Thoracic aorta (tissue), 2 donors: ENCODE data around the gene C16orf74. TPM values are rescaled to one million over a fixed set of nuclear protein-coding genes. Genes with fewer than 3 reads are reported as not detected.

Source experiments
- ATAC-seq: fragments of 150-250 bp; one replicate; pipeline ENCODE4 v1.8.0; 2017; ENCODE audit warnings: low read depth; ENCODE audit not compliant: insufficient number of reproducible peaks, low FRiP score
- DNase-seq: peaks from one replicate; pipeline ENCODE4 v3.0.0-alpha.2; 2020; ENCODE audit warnings: low spot score
- H3K27ac ChIP-seq, 2 donors: fragments of 200-600 bp; sonication (generic); 1 replicate in 1 of 2; 2 replicates in 1 of 2; pipeline ENCODE4 v1.5.1; 2016; ENCODE audit warnings: mild to moderate bottlenecking in 2 of 2, moderate library complexity in 2 of 2
- H3K27me3 ChIP-seq: fragments of 200-600 bp; sonication (generic); replicated peaks from 2 replicates; pipeline ENCODE4 v1.6.0; 2016; ENCODE audit warnings: mild to moderate bottlenecking; ENCODE audit not compliant: insufficient read depth
- H3K36me3 ChIP-seq: fragments of 200-600 bp; sonication (generic); one replicate; pipeline ENCODE4 v1.5.1; 2016
- H3K4me1 ChIP-seq, 2 donors: fragments of 200-600 bp; sonication (generic); 1 replicate in 1 of 2; 2 replicates in 1 of 2; pipeline versions ENCODE4 v1.5.1 to v1.6.0; 2016; ENCODE audit warnings: low read depth in 2 of 2, mild to moderate bottlenecking in 1 of 2; ENCODE audit not compliant: control insufficient read depth in 1 of 2
- H3K4me3 ChIP-seq: fragments of 200-600 bp; sonication (generic); 2 replicates; pipeline ENCODE4 v1.5.1; 2016; ENCODE audit warnings: mild to moderate bottlenecking
- H3K9me3 ChIP-seq: fragments of 200-600 bp; sonication (generic); 2 replicates; pipeline ENCODE4 v1.5.1; 2016
- total RNA-seq, 2 donors: library from RNA; depleted of rRNA; stranded (reverse); fragments of >200 nt; gene quantifications; one replicate each; pipeline versions ENCODE4 v1.1.0 to v1.2.3, GENCODE V29; 2016
- TF ChIP-seq, protein P1 (sequence below): fragments of 200-600 bp; sonication (generic); IDR thresholded peaks from one replicate; pipeline ENCODE4 v1.5.1; 2019; ENCODE audit warnings: antibody characterized with exemption

C16orf74 gene
- total RNA-seq, 2 donors from 2014 or later, result 1.2 TPM; not detected in 1

DNA sequence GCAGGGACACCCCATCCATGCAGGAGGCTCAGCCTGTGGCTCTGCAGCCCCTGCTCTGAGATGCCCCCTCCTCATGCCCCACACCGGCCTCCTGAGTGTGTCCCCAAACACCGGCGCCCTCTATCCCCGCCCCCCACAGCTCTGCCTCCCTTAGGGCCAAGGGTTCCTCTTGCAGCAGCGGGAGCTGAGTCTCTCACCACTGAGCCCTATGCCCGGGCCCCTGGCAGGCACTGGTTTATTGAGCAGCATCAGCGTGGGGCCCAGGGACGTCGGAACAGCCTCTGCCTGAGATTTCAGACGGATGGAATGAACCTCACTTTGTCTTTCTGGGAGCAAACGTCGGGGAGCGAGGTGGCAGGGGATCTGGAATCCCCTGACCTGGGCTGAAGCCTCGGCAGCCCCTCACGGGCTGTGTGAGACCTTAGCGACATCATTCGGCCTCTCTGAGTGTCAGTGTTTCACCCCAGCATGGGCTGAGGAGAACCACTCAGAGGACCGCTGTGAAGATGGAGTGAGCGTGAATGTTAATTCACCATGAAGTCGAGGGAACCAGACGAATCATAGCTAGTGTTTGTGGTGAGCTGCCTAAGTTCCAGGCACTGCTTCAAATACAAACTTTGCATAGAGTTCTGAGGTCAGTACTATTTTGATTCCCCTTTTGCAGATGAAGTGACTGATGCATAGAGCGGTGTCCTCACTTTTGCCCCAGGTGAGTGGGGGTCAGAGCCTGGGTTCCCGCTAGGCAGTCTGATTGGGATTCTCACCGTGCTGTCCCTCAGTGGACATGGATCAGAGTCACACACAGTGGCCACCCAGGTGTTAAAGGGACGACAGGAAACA, 5.3 kb upstream of the C16orf74 start:
- H3K36me3 ChIP-seq, result no peaks in the 10 kb centered on the region
- H3K4me1 ChIP-seq, result no peaks in the 10 kb centered on the region
- H3K4me3 ChIP-seq, result no peak overlapping the region
- H3K9me3 ChIP-seq, result no peaks in the 10 kb centered on the region
- no peak for ATAC-seq
- H3K27me3 ChIP-seq, result no peaks in the 10 kb centered on the region
- H3K27ac ChIP-seq, result no peak overlapping the region
- TF ChIP-seq, protein P1, sequence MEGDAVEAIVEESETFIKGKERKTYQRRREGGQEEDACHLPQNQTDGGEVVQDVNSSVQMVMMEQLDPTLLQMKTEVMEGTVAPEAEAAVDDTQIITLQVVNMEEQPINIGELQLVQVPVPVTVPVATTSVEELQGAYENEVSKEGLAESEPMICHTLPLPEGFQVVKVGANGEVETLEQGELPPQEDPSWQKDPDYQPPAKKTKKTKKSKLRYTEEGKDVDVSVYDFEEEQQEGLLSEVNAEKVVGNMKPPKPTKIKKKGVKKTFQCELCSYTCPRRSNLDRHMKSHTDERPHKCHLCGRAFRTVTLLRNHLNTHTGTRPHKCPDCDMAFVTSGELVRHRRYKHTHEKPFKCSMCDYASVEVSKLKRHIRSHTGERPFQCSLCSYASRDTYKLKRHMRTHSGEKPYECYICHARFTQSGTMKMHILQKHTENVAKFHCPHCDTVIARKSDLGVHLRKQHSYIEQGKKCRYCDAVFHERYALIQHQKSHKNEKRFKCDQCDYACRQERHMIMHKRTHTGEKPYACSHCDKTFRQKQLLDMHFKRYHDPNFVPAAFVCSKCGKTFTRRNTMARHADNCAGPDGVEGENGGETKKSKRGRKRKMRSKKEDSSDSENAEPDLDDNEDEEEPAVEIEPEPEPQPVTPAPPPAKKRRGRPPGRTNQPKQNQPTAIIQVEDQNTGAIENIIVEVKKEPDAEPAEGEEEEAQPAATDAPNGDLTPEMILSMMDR, result no peak
- DNase-seq, result no peak

DNA sequence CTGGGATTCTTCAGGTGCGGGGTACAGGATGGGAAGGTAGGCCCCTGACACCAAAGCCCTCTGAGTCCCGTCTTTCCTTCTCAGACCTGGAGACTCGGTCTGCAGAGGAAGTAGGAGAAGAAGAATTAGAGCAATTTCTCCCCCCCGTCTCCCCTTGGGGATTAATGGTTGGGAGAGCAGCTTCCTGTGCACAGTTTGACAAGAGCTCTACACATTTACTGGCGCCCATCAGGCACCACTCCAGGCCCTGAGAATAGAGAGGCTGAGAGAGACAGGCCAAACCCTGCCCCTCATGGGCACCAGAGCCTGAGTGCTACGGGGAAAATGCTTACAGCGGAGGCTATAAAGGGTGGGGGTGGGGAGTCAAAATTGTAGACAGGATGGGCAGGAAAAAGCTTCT, 3.5 kb upstream of the C16orf74 start:
- H3K27me3 ChIP-seq, result no peaks in the 10 kb centered on the region
- peaks cover 11 to 12% of the 10 kb centered on the region in 2 donors for H3K4me1 ChIP-seq
- no peak for ATAC-seq
- no peak overlapping the region for H3K27ac ChIP-seq
- no peaks in the 10 kb centered on the region for H3K9me3 ChIP-seq
- TF ChIP-seq, protein P1, result no peak
- H3K4me3 ChIP-seq, result no peak overlapping the region
- H3K36me3 ChIP-seq, result no peaks in the 10 kb centered on the region
- DNase-seq, result no peak

DNA sequence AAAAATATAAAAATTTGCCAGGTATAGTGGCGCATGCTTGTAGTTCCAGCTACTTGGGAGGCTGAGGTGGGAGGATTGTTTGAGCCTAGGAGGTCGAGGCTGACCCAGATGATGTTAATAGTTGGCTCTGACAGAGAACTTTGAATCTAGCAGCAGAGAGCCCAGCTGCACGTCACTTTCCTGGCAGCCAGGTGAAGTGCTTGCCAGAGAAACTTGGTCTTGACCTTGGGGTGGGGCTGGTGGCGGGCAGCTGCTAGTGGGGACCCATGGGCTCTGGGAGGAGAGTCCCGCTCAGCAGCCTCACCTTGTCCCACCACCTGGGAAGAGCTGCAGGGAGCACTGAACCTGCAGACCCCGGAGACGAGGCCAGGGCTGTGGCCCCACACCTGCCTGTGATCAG, 3.1 kb upstream of the C16orf74 start:
- peaks cover 11 to 12% of the 10 kb centered on the region in 2 donors for H3K4me1 ChIP-seq
- TF ChIP-seq, protein P1, result no peak
- H3K9me3 ChIP-seq, result no peaks in the 10 kb centered on the region
- no peak for DNase-seq
- no peak overlapping the region for H3K27ac ChIP-seq
- H3K36me3 ChIP-seq, result no peaks in the 10 kb centered on the region
- H3K4me3 ChIP-seq, result no peak overlapping the region
- H3K27me3 ChIP-seq, result no peaks in the 10 kb centered on the region
- no peak for ATAC-seq

DNA sequence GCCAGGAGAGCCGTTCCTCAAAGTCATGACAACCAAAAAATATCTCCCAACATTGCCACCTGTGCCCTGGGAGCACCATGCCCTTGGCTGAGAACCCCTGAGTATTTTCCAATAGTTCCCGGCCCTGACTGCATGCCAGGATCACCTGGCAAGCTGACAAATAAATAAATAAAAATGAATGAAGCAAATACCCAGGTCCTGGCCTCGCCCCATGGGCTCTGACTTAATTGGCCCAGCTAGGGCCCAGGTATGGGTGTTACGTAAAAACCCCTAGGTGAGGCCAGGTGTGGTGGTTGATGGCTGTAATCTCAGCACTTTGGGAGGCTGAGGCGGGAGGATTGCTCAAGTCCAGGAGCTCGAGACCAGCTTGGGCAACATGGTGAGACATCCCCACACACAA, 2.7 kb upstream of the C16orf74 start:
- peaks cover 11 to 12% of the 10 kb centered on the region in 2 donors for H3K4me1 ChIP-seq
- no peaks in the 10 kb centered on the region for H3K9me3 ChIP-seq
- TF ChIP-seq, protein P1, result no peak
- no peak overlapping the region for H3K27ac ChIP-seq
- no peaks in the 10 kb centered on the region for H3K27me3 ChIP-seq
- no peak for ATAC-seq
- H3K4me3 ChIP-seq, result no peak overlapping the region
- no peaks in the 10 kb centered on the region for H3K36me3 ChIP-seq
- no peak for DNase-seq

DNA sequence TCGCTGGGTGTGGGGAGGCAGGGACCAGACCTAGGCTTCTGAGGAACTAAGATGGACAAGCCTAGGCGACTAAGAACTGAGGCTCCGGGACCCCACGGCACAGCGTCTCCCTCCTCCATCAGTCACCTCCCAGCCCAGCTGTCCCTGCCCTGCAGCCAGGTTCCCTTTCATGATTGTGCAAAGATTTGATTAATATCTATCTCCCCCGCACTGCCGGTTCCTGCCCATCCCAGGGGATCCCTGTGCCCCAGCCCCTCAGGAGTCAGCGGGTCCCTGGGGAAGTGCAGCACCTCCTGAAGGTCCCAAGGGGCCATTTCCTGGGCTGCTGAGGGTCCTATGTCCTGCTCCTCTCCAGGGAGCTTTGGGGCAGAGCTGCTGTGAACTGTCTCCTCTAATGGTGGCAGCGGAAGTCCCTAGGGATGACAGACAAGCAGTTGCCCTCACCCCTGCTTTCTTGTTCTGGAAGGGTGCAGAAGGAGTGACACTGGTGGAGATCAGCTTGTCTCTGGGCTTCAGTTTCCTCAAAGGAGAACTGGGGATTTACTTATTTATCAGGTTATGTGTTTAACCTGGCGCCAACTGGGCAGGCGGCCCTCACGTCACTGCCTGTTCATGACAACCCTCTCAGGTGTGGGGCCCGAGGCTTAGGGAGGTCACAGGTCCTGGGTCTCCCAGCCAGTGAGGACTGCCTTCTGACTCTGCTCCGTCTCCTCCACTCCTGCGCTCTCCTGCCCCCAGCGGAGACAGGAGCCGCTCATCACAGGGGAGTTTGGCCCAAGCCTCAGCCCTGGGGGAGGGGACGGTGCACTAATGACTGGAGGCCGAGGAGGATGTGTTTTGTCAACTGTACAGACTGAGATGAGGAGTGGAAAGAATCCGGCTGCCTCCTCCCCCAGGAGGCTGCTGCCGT, 1.9 kb upstream of the C16orf74 start:
- Histone ChIP-seq H3K36me3 (no peaks in the 10 kb centered on the region), H3K9me3 (no peaks in the 10 kb centered on the region), H3K4me1 (peaks cover 11 to 12% of the 10 kb centered on the region in 2 donors), H3K27me3 (no peaks in the 10 kb centered on the region), H3K27ac (no peak overlapping the region), H3K4me3 (no peak overlapping the region)
- TF ChIP-seq, protein P1, result no peak
- DNase-seq (no peak), ATAC-seq (no peak)
